ENCODE data around the gene ARHGAP33. TPM values are rescaled to one million over a fixed set of nuclear protein-coding genes. Genes with fewer than 3 reads are reported as not detected.

Gene ARHGAP33
- total RNA-seq, 1 experiment from 2014 or later, result 3.7 TPM

GRCh38 chr19:35784503-35785338, 9.4 kb downstream of the ARHGAP33 start:
- no peaks in the 10 kb centered on the region for H3K9me3 ChIP-seq (ENCODE audit: low read length)
- DNase-seq, result no peak
- intact Hi-C loops (cut with micrococcal nuclease), result no loop called here
- H3F3A ChIP-seq (ENCODE audit: low read length, unreplicated experiment), result no peaks in the 10 kb centered on the region
- ChIA-PET POLR2A (ENCODE audit: unreplicated experiment) (no interaction called here), CTCF (no interaction called here)
- TF ChIP-seq EZH2 (IDR thresholded peaks at IDR 0.05; ENCODE audit: low read length, unreplicated experiment) (no peak), EZH2phosphoT487 (IDR thresholded peaks at IDR 0.05; ENCODE audit: borderline replicate concordance, low read length) (no peak)
- TF ChIP-seq, protein P1, sequence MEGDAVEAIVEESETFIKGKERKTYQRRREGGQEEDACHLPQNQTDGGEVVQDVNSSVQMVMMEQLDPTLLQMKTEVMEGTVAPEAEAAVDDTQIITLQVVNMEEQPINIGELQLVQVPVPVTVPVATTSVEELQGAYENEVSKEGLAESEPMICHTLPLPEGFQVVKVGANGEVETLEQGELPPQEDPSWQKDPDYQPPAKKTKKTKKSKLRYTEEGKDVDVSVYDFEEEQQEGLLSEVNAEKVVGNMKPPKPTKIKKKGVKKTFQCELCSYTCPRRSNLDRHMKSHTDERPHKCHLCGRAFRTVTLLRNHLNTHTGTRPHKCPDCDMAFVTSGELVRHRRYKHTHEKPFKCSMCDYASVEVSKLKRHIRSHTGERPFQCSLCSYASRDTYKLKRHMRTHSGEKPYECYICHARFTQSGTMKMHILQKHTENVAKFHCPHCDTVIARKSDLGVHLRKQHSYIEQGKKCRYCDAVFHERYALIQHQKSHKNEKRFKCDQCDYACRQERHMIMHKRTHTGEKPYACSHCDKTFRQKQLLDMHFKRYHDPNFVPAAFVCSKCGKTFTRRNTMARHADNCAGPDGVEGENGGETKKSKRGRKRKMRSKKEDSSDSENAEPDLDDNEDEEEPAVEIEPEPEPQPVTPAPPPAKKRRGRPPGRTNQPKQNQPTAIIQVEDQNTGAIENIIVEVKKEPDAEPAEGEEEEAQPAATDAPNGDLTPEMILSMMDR (conservative IDR thresholded peaks at IDR 0.05; ENCODE audit: low read depth, low read length), result no peak
- H3K4me1 ChIP-seq (ENCODE audit: insufficient read depth, low read length), result no peaks in the 10 kb centered on the region
- H3K27ac ChIP-seq (ENCODE audit: low read length), result no peak overlapping the region
- H3K4me3 ChIP-seq (ENCODE audit: low read length), result no peak overlapping the region
- no peaks in the 10 kb centered on the region for H4K20me1 ChIP-seq (ENCODE audit: low read length)
- no peaks in the 10 kb centered on the region for H3K27me3 ChIP-seq (ENCODE audit: low read length)
- no peak overlapping the region for H2AFZ ChIP-seq (ENCODE audit: low read length)
- H3K79me2 ChIP-seq (ENCODE audit: low read length), result no peaks in the 10 kb centered on the region
- no TSS peak for BruUV-seq (replicated peaks)
- H3K36me3 ChIP-seq (ENCODE audit: low read depth, low read length), result no peaks in the 10 kb centered on the region
- no peak for ATAC-seq
- no peaks in the 10 kb centered on the region for H3K9me2 ChIP-seq (replicated peaks; ENCODE audit: low read length)
- H3K4me2 ChIP-seq (ENCODE audit: low read length), result no peak overlapping the region
- no peak overlapping the region for H3K9ac ChIP-seq (ENCODE audit: low read length)

GRCh38 chr19:35785339-35785627, 9.9 kb downstream of the ARHGAP33 start:
- no TSS peak for BruUV-seq (replicated peaks)

More at GRCh38 chr19:35785339-35785627, 9.9 kb downstream of the ARHGAP33 start:
- TF ChIP-seq EZH2phosphoT487 (IDR thresholded peaks at IDR 0.05; ENCODE audit: borderline replicate concordance, low read length), result no peak
- no peak for TF ChIP-seq EZH2 (IDR thresholded peaks at IDR 0.05; ENCODE audit: low read length, unreplicated experiment)
- TF ChIP-seq, protein P1 (conservative IDR thresholded peaks at IDR 0.05; ENCODE audit: low read depth, low read length), result no peak
- no peaks in the 10 kb centered on the region for H3K9me3 ChIP-seq (ENCODE audit: low read length)
- ATAC-seq, result no peak
- DNase-seq, result no peak
- no peak overlapping the region for H3K27ac ChIP-seq (ENCODE audit: low read length)
- no peaks in the 10 kb centered on the region for H4K20me1 ChIP-seq (ENCODE audit: low read length)
- H3K9me2 ChIP-seq (replicated peaks; ENCODE audit: low read length), result no peaks in the 10 kb centered on the region
- H3K36me3 ChIP-seq (ENCODE audit: low read depth, low read length), result no peaks in the 10 kb centered on the region
- no peak overlapping the region for H3K4me3 ChIP-seq (ENCODE audit: low read length)
- H3K79me2 ChIP-seq (ENCODE audit: low read length), result no peaks in the 10 kb centered on the region
- no peaks in the 10 kb centered on the region for H3K27me3 ChIP-seq (ENCODE audit: low read length)
- intact Hi-C loops (cut with micrococcal nuclease), result no loop called here
- H3K4me1 ChIP-seq (ENCODE audit: insufficient read depth, low read length), result no peaks in the 10 kb centered on the region
- no peak overlapping the region for H3K4me2 ChIP-seq (ENCODE audit: low read length)
- no peak overlapping the region for H2AFZ ChIP-seq (ENCODE audit: low read length)
- no peaks in the 10 kb centered on the region for H3F3A ChIP-seq (ENCODE audit: low read length, unreplicated experiment)
- CTCF ChIA-PET, result no interaction called here
- H3K9ac ChIP-seq (ENCODE audit: low read length), result no peak overlapping the region
- POLR2A ChIA-PET (ENCODE audit: unreplicated experiment), result no interaction called here
